Measurements from ENCODE around the gene OR8A1. TPM values are rescaled to one million over a fixed set of nuclear protein-coding genes. Genes with fewer than 3 reads are reported as not detected.

The OR8A1 gene
- total RNA-seq, 1 experiment from 2014 or later = not detected

DNA sequence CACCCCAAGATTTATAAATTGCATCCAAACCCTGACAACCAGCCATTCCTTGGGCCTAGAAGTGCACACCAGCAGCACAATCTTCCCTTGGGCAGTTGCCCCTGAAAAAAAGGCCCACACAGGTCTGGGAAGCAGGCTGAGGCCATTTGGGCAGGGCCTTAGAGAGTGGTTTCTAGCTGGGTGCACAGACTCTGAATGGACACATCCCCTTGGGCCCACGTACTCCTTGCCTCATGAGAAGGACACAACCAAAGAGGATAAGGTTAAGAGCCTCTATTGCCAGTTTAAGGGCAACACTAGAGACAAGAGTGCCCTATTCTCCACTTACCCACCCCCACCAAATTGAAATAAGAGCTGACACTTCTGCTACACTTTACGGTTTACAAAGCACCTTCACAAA, 40.5 kb downstream of the OR8A1 start:
- Histone ChIP-seq H3K56ac (ENCODE audit: insufficient read length, low read depth, low read length) (no peak overlapping the region), H3K18ac (ENCODE audit: insufficient read length, low read depth, low read length) (no peak overlapping the region), H3K27me3 (ENCODE audit: insufficient read depth, low read length) (no peaks in the 10 kb centered on the region), H4K91ac (ENCODE audit: insufficient read length, low read depth, low read length) (no peak overlapping the region), H2BK5ac (ENCODE audit: insufficient read length, low read length) (no peak overlapping the region), H3K4me2 (ENCODE audit: insufficient read depth, insufficient read length, low read length) (no peak overlapping the region), H3K9me3 (ENCODE audit: control insufficient read depth, low read depth, low read length) (no peaks in the 10 kb centered on the region), H3K4me1 (ENCODE audit: insufficient read depth, low read length) (no peaks in the 10 kb centered on the region), H4K20me1 (ENCODE audit: control insufficient read depth, insufficient read depth, insufficient read length) (no peaks in the 10 kb centered on the region), H3K79me2 (ENCODE audit: insufficient read depth, low read length) (no peaks in the 10 kb centered on the region), H3K9ac (ENCODE audit: extremely low read depth, insufficient read length, low read length) (no peak overlapping the region), H2BK12ac (ENCODE audit: insufficient read length, low read depth, low read length) (no peak overlapping the region), H4K5ac (ENCODE audit: insufficient read length, low read depth, low read length) (no peak overlapping the region), H3K14ac (ENCODE audit: insufficient read depth, low read length) (no peak overlapping the region), H3K23ac (ENCODE audit: insufficient read length, low read depth, low read length) (no peak overlapping the region), H3K23me2 (ENCODE audit: insufficient read length, low read depth, low read length, poor library complexity, severe bottlenecking) (no peaks in the 10 kb centered on the region), H2AK5ac (ENCODE audit: insufficient read length, low read length) (no peak overlapping the region), H4K8ac (replicated peaks; ENCODE audit: insufficient read length, low read depth, low read length) (no peak overlapping the region), H3K27ac (ENCODE audit: insufficient read length, low read depth, low read length) (no peak overlapping the region), H2BK120ac (ENCODE audit: low read depth, low read length, poor library complexity, severe bottlenecking) (no peak overlapping the region), H3K79me1 (ENCODE audit: insufficient read depth, low read depth, low read length, poor library complexity, severe bottlenecking) (no peaks in the 10 kb centered on the region), H2AFZ (ENCODE audit: low read length) (no peak overlapping the region), H3T11ph (ENCODE audit: low read length) (no peak overlapping the region), H3K4ac (ENCODE audit: low read depth, low read length) (no peak overlapping the region), H2BK20ac (ENCODE audit: low read depth, low read length, poor library complexity, severe bottlenecking) (no peak overlapping the region), H2BK15ac (ENCODE audit: low read depth, low read length) (no peak overlapping the region)
- H3K4me1 Mint-ChIP-seq = no peaks in the 10 kb centered on the region
- DNase-seq = no peak
- TF ChIP-seq, protein P1, sequence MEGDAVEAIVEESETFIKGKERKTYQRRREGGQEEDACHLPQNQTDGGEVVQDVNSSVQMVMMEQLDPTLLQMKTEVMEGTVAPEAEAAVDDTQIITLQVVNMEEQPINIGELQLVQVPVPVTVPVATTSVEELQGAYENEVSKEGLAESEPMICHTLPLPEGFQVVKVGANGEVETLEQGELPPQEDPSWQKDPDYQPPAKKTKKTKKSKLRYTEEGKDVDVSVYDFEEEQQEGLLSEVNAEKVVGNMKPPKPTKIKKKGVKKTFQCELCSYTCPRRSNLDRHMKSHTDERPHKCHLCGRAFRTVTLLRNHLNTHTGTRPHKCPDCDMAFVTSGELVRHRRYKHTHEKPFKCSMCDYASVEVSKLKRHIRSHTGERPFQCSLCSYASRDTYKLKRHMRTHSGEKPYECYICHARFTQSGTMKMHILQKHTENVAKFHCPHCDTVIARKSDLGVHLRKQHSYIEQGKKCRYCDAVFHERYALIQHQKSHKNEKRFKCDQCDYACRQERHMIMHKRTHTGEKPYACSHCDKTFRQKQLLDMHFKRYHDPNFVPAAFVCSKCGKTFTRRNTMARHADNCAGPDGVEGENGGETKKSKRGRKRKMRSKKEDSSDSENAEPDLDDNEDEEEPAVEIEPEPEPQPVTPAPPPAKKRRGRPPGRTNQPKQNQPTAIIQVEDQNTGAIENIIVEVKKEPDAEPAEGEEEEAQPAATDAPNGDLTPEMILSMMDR (conservative IDR thresholded peaks at IDR 0.05) = no peak
- no peaks in the 10 kb centered on the region; a peak in 1 of 5 replicates for H3K9me3 Mint-ChIP-seq
- no peak overlapping the region; a peak in 2 of 7 replicates for H3K27ac Mint-ChIP-seq
- no peaks in the 10 kb centered on the region for H3K36me3 Mint-ChIP-seq (ENCODE audit: insufficient read depth in 1 of 3, low read depth in 3 of 3)
- WGBS (ENCODE audit: extremely low coverage, insufficient read length, low lambda C conversion rate) = no CpG with 5 or more reads among the region's 2 CpGs
- H3K27me3 Mint-ChIP-seq (ENCODE audit: low read depth) = no peaks in the 10 kb centered on the region; the same call in 1 of the 2 replicates
- no peak overlapping the region for H3K4me3 Mint-ChIP-seq

All from H9 (cell line).